ENCODE measurements around the gene WSCD1.

The WSCD1 gene

DNA sequence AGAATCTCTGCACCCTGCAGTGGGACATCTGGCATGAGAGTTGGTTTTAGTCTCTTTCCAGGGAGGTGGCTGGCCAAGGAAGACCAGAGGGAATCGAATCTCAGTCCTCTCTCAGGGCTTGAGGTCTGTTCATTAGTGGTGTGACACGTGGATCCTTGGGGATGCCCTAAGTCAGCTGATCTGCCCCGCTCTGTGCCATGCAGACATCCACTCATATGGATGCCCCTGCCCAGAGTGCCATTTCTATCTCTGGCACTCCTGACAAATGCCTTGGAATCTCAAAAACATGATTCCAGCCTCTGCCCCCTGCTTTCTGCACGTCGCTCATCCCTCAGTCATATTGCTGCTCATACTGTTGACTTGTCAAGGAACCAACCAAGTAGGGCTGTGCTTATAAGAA lies 38.8 kb downstream of the WSCD1 start:
- no peak for DNase-seq

DNA sequence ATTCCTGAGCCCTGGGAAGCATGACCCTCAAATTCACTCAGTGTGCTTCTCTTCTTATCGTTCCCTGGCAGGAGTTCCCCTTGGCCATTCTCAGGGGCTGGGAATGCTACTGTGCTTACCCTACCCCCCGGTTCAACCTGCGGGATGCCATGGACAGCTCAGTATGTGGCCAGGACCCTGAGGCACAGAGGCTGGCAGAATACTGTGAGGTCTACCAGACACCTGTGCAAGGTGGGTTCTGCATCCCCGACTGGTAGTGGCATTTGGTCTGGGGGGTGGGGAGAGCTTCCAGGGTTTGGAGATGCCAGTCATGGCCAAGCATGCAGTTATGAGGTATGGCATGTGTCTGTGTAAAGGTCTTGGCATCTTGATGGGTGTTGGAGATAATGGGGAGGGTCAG lies 39.4 kb downstream of the WSCD1 start:
- no peak for DNase-seq

DNA sequence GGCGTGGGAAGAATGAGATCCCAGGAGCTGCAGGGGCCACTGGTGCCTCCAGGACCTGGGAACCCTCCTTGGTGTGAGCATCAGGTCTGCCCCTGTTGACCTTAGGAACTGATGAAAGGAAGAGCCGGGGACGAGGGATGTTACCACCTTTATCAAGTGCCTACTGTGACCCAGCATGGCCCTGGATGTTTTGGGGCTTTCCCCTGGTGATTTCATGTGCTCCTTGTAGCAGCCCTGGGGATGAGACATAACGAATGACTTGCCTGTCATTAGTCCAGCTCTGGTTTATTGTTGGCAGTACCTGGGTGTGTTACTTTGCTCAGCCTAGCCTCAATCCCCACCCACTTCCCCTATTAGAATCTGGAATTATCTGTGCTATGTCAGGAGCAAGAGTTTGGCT lies 39.9 kb downstream of the WSCD1 start:
- no peak for DNase-seq

DNA sequence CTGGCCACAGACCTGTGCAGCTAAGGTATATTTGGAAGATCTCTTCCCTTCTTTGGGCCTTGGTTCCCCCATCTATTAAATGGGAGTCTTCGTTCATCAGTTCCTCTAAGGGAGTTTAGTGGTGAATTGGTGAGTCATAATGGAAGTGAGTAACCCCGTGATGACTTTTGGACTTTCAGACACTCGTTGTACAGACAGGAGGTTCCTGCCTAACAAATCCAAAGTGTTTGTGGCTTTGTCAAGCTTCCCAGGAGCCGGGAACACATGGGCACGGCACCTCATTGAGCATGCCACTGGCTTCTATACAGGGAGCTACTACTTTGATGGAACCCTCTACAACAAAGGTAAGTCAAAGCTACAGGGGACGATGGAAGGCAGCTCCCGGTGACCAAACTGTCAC lies 40.4 kb downstream of the WSCD1 start:
- DNase-seq, result no peak

DNA sequence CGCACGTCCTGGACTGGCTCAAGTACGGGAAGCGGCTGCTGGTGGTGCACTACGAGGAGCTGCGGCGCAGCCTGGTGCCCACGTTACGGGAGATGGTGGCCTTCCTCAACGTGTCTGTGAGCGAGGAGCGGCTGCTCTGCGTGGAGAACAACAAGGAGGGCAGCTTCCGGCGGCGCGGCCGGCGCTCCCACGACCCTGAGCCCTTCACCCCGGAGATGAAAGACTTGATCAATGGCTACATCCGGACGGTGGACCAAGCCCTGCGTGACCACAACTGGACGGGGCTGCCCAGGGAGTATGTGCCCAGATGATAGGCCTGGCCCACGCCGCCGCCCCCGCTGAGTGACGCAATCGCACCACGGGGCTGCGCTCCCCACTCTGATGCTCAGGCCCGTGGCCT lies 50.2 kb downstream of the WSCD1 start:
- no peak for DNase-seq

DNA sequence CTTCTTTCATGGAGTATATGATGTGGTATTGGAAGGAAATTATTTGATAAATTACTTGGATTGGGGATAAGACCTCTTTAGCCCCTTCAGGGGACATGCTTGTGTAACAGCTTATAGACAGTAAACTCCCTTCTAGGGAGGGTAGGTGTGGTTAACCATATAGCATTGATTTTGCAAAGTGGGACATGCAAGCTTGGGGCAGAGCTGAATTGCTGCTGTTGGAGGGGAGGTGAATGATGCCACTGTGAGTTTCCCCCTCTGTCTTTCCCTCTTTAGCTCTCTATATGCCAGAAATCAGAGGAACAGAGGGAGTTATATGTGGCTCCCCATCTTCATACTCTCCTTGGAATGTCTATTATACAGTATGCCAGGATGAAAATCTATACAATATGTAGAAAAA lies 54.7 kb downstream of the WSCD1 start:
- no peak for DNase-seq

DNA sequence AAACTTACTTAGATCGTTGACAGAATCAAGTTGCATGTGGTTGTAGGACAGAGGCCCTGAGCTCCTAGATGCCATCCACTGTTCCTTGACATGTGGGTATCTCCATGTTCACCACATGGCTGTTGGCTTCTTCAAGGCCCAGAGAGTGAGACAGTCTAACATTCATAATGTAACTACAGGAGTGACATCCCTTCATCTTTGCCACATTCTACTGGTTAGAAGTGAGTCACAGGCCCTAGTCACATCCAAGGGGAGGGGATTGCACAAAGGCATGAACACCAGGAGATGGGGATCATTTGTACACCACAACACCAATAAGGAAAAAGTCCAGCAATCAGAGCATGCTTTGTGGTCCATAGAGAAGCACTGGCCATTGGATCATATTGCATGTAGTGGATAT lies 56.6 kb downstream of the WSCD1 start:
- no peak for DNase-seq

DNA sequence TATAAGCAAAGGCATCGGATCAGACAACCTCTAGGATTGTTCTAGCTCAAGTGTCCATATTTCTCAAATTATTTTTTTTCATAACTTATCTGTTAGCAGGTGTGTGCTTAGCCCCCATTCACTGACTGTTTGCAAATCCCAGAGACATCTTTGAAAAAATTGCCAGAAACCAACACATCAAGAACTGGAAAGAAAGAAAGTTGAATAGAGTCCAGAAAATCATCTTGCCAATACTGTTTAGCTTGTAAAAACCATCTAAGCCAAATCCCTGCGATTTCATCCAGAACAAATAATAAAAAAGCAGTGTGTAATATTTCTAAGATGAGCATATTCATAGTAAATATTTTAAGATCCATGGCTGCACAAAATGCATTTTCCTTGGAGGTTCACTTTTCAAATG lies 64.5 kb downstream of the WSCD1 start:
- DNase-seq, result no peak

DNA sequence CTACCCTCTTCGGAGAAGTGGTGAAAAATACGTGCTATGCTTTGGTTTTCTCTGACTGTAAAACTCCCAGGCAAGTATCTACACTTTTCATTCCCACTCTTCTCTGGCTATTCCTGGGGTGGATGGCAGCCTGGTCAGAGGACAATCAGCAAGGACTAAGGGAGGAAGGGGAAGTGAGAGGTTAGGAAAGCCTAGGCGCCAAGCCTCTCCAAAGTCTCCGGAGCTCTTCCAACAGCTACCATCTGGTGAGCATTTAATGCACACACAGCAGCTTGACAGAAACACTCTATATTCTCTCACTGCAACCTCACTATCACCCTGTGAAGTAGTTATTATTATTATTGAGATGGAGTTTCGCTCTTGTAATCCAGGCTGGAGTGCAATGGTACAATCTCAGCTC lies 65.1 kb downstream of the WSCD1 start:
- no peak for DNase-seq

DNA sequence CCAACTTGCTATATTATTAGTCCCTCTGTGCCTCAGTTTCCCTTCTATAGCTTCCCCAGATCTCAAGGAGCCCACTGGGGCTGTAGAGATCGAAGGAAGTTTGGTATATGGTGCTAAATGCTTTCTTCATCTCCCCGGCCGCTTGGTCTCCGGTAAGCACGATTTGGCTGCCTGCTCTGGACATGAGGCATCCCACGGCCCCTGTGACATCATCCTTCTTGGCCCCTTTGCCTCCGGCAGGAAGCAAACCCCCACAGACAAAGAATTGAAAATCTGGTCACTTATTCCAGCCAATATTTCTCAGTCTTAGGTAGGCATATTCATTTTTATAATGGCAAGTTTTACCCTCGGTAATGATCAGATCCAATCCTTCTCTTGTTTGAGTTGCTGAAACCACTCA lies 65.8 kb downstream of the WSCD1 start:
- no peak for DNase-seq

DNA sequence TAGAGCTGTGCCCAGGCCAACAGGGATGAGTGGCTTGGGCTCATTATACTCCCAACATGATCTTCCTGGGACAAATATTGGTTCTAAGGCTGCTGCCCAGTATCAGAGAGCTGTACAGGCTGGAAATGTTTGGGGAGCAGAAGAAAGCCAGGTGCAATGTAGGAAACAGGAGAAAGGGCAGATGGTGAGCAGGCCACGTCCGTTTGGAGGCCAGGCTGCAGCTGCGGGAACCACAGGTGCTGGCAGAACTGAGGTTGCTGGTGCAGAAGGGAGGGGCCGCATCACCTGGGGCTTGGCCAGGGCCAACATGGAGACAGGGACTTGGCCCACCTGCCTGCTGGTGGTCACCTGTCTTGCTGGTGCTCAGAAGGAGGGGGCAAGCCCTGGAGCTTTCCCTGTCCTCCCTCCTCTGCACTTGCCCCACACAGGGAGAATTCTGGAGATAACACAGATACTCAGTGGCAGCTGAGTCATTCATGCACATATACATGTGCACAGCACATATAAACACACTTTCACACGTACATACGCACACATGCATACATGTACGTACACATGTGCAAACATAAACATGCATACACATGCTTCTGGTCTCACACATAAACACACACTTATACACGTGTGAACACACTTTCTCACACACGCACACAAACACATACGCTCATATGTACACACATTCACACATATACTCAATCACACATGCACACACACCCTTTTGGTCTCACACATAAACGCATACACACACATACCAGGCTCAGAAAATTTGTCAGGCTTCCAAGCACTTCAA lies 67.7 kb downstream of the WSCD1 start:
- DNase-seq, result no peak

DNA sequence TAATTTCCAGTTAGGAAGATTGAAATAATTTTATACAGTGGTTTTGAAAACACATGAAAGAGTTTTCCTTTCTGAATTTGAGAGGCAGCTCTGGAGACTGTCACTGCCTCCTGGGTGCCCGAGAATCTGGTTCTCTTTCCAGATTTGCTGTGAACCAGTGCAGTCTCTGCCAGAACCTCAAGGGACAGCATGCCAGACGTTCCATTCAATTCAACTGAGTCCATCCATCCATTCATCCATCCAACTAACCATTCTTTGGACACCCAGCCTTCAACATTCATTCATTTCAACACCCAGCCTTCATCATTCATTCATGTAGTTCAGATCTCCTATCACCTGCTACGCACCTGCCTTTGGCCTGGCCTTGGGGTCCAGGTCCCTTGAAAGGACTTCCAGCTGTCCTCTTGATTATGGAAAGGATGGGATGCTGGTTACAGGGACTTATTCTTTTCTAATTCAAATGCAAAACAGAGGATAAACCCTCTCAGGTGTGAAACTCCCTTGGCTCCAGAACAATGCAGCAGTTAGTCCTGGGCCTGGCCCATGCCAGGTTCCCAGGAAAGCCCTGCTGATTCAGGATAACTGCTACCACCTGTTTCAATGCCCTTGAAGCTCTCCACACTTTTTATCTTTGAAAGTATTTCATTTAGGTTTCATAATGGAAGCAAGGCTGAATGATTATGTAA lies 68.7 kb downstream of the WSCD1 start:
- DNase-seq, result no peak

DNA sequence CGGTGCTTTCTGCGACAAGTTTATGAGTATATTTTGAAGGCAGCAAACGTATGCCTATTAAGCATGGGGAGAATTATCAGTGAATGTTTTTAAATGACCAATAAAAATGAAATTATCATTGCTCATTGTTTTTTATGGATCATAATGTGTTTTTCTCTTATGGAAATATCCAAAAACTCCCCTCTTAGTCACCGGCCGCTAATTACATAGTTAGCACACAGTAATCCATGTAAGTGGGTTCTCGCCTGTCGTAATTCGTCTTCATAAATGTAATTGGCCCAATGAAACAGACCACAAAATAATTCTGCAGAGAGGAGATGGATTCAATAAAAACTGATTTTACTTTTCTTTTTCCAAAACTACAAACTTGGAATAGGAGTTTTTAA lies 69.3 kb downstream of the WSCD1 start:
- DNase-seq, result no peak

DNA sequence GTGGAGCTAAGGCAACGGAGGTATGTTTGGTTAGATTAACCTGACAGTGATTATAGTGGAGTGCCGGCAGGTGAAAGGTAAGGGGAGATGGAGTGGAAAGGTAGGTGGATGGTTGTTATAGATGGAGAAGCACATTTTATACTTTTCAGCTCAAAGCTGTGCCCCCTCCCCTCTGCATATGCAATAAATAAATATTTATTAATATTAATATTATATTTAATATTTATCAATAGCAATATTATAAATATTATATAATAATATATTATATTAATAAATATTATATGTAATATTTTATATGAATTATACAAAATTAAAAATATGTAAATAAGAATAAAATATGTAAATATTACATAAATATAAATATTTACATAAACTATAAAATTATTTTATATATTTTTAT lies 70.0 kb downstream of the WSCD1 start:
- no peak for DNase-seq

DNA sequence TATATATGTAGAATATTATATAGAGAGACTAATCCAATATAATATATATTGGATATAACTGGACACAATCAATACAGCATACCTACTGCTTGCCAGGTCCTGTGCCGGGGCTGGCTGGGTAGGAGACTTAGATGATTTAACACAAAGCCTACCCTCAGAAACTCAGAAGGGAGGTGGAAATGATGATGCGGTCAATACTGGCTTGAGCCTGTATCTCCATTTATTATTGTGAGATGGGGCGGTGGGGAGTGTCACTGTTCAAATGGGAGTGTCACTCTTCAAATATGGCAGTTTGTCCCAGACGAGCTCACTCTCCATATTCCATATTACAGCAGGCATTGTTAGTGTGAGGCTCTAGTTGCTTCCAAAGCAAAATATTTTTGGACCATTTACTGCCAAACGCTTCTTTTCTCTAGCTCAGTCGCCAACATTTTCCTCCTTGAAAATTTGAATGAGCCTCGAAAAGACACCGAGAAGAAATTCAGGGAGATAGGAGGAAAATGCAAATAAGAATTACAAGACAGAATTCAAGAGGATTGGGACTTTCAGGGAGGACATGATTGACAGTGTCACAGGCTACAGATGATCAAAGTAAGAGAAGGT lies 70.7 kb downstream of the WSCD1 start:
- no peak for DNase-seq

DNA sequence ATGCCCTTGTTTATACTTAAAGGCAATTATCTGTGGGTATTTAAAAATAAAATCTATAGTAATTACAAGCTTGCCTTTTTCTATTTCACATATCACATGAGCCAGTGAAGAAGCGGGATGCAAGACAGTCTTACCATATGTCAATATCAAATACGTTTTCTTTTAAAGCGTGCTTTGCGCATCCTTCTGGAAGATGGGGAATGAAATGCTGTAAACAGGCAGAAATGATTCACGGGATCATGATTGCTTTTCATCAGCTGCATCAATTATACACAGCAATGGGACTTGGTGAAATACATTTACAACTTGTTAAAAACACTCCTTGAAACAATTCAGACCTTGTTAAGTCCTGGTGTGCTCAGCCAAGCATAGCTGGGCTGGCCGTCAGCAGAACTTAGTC lies 72.5 kb downstream of the WSCD1 start:
- no peak for DNase-seq

DNA sequence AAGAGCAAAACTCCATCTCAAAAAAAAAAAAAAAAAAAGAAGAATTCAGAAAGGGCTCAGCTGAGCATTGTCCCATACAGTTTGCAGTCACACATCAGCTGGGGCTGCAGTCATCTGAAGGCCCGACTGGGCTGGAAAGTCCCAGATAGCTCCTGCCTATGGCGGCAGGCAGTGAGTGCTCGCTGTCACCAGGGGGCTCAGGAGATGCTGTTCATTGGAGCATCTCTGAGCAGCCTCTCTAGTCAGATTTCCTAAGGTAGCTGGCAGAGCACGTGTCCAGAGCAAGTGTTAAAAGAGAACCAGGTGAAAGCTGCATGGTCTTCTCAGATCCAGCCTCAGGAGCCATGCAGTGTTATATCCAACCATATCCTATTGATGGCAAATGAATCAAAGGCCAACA lies 75.8 kb downstream of the WSCD1 start:
- no peak for DNase-seq

DNA sequence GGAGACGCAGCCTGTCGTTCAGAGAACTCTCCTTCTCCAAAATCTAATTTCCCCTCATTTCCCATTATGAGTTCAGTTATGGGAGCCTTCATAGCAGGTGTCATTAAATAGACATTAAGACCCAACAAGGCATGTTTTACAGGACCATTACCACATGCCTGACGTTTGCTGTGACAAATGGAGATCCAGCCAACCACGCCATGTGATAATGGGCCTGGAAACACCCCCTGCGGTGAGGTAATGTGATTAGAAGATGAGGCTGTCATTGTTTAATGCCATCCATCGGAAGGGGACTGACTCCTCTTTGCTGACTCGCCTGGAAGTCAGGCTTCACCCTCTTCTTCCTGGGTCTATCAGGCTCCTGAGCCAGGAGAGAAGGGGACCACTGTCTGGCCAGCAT lies 76.9 kb downstream of the WSCD1 start:
- no peak for DNase-seq

DNA sequence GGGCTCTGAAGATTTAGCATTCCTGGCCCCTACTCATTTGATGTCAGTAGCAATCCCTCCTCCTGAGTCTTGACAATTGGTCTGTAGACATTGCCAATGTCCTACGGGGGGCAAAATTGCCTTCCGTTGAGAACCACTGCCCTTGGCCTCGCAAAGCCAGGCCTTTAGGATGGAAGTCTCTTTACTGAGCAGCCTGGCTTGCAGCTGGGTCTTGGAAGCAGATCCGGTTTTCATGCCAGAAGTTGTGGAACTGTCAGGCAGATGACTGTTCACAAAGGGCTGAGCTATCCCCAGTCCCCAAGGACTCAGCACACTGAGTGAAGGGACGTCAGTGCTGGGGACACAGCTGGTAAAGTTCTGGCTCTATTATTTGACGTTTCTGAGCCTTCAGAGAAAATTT lies 83.2 kb downstream of the WSCD1 start:
- no peak for DNase-seq

DNA sequence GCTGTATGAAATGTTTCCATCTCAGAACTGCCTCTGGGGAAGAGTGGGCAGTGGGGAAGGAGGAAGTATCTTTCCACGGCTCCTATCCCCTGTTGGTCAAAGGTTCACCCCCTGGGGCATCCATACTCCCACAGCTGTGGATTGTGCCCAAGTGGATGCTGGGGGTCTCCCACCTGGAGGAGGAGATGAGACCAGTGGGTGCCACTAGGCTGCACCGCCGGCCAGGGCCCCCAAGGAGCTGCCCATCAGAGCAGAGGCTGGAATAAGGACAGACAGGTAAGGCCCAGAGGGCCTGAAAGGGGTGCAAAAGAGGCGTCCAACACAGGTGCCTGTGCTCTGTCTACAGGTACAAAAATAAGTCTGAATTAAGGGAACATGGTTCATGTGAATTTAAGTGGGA lies 87.5 kb downstream of the WSCD1 start:
- no peak for DNase-seq

DNA sequence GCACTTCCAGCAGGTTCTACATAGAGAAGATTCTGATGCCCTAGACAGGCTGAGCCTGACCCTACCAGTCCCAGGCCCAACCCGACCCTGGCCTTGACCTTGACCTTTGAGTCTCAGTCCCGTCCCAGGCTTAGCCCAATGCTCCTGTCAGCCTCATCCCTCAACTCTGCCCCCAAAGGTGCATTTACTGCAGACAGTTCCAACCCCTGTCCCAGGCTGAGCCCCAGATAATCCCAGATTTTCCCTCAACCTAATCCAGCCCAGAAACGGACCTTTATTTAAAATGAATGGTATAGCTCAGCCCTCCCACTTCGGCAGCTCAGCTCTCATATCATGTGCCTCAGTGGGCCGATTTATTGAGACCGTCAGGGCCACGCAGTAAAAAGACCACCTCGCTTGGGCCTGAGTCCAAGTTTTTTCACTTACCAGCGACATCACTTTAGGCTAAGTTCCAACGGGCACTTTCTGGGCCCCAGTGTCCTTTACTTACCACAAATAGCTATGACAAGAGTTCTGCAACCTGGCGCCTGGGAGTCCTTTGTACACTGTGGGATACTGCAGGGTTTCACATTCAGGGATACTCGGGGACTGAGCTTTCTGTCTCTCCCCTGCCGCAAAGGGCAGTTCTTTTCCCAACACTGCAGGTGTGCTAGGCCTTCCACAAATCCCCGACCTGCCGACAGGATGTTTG lies 89.5 kb downstream of the WSCD1 start:
- DNase-seq, result no peak

DNA sequence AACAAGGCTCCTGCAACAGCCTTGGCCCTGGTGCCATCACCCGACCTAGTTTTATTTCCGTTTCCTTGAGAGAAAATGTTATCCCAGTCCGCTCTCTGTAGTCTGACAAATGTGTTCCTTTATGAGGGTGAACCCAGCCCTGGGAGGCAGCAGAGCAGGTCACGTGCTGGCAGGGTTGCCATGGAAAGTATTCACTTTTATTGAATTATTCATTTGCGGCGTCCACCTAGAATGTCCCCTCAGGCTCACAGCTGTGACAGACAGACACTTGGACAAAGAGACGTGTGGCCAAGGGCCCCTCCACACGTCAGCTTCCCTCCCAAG lies 90.0 kb downstream of the WSCD1 start:
- no peak for DNase-seq

DNA sequence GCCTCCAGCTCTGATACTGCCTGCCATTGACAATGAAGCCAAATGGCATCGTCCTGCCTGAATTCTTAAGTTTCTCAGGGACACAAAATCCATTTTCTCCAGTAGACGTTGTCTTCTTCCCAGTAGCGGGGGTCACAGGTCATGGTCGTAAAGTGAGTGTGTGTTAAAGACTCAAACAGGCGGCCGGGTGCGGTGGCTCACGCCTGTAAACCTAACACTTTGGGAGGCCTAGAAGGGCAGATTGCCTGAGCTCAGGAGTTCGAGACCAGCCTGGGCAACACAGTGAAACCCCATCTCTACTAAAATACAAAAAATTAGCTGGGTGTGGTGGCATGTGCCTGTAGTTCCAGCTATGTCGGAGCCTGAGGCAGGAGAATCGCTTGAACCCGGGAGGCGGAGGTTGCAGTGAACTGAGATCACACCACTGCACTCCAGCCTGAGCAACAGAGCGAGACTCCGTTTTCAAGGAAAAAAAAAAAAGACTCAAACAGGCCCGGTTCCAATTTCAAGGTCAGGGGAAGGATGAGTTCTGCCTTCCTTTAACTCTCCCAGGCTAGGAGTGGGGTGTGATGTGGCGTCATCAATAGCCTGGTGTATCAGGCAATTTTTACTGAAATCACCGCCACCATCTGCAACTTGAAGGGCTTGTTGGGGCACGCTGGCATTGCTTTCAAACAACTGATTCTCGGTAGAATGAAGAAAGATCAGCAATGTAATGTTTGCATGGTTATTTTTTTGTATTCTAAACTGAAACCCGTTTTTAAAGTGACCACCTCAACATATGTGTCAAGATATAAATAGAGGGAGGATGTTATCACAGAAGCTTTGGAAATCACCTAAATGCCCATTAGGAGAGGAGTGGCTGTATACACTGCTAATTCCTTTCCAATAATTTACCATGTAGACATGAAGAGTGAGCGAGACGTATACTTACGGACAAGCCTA lies 91.0 kb downstream of the WSCD1 start:
- no peak for DNase-seq

All from NCI-H187 (cell line).